Embryonic facial prominence (tissue), 1 donor: ENCODE measurements around the gene PAGE2.
"Not testable (repeated sequence)": the region's sequence is repeated elsewhere in the genome, so short reads cannot be mapped to it uniquely, and the experiment has no call there.

Source experiments
- DNase-seq: peaks from one replicate; pipeline ENCODE4 v3.0.0-alpha.2; 2016; ENCODE audit errors: extremely low spot score

The PAGE2 gene

DNA sequence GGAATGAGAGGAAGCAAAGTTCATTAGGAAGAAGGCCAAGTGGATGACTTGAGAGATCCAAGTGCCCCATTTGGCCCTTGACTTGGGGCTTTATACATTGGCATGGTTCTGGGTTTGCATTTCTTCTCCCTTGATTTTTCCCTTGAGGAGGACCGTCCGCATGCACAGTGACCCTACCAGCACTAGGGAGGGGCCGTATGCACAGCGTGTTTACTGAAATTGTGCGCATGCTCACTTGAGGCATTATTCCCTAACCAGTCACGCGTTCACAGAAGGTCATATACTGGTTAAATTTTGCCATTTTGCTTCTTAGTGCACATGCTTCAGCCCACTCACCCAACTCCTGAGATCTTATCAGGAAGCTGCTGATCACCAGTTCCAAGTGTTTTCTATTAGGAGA lies 35.1 kb downstream of the PAGE2 start:
- DNase-seq = no peak

DNA sequence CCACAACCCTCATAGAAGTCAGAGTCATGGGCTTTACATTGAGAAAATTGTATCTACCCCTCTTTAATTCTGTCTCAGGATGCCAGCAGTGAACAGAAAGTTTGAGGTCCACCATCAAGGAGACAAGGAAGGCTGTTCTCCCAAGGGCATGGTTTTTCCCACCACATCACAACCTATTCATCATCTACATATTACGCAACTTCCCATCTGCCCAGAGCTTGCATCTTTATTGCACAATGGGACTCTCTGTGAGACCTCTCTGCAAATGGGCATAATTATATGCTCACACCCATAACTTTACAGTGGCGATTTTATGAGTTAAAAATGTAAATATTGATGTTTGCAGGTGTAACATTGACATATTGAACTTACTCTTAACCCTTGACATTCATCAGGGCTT lies 38.9 kb downstream of the PAGE2 start:
- no peak for DNase-seq

DNA sequence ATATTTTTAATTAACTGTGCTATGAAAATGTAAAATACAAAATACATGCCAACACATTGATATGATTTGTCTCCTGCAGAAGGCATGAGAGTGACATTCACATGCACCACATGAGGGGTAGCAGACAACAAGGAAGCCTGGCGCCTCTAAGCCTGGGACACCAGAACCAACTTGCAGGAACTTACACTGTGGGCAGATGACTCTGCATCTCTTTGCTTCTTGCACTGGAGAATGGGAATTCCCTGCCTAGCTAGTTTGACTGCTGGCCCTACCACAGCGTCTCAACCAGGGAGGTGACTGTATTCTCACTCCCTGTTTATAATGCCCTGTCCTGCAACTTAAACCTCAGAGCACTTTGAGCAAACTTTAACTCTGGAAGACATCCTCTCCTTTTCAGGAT lies 40.5 kb downstream of the PAGE2 start:
- DNase-seq = no peak

DNA sequence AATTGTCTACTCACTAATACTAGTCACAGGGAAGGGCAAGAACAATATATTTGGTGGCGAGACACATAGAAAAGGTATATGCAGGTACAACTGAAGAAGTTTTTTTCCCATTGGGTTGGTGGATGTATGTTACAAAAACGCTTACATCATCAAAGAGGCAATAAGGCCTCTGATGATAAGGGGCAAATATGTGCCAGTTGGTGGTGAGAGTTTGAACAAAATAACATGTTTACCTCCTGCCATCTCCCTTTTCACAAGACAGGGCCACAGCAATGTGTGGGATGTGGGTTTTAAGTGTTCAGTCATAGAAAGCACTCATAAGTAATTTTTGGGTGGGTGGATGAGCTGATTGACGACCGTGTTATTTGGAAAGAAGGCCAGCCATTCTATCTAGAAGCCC lies 41.7 kb downstream of the PAGE2 start:
- DNase-seq = no peak

DNA sequence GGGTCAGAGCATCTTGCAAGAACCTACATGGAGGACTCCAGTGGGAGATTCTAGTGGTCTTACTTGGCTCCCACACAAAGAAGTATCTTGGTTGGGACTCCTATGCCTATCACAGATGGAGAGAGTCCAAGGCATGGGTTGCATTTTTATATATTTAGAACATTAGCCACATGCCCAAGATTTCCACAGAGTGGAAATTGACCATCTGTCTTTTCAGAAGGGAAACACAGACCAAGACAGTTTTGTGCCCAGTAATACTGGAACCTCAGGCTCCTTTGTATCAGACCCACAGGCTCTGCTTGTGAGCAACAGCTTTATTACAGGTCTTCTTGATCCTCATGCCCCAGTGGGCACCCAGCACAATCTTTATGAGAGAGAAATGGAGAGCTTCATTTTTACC lies 43.6 kb downstream of the PAGE2 start:
- DNase-seq = no peak

DNA sequence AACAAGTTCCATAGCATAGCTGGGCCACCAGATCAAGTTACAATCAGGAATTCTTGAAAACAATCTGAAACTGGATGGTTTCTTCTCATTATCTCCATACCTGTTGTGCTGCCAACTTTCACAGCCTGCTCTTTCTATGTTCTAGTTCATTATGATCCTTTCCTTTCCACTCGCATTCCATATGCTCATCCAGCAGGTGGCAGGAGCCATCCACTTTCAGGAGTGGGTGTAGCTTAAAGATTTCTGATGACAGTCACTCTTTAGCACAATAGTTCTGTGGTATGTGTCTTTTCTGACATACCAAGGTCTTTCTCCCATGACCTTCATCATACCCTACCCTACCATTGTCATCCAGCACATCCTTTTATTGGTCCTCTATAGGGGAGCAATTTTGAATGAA lies 46.4 kb downstream of the PAGE2 start:
- no peak for DNase-seq

DNA sequence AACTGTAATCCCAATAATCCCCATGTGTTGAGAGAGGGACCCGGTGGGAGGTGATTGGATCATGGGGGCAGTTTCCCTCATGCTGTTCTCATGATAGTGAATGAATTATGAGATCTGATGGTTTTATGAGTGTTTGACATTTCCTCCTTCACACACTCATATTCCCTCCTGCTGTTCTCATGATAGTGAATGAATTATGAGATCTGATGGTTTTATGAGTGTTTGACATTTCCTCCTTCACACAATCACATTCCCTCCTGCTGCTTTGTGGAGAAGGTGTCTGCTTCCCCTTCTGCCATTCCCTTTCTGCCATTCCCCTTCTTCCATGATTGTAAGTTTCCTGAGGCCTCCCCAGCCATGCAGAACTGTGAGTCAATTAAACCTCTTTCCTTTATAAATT lies 52.0 kb downstream of the PAGE2 start:
- not testable (repeated sequence) for DNase-seq
